Stromal cell of bone marrow (primary cell): Measurements from ENCODE around the gene CACNG7.

Experiments
- DNase-seq: peaks from one replicate; pipeline ENCODE4 v3.0.0-alpha.2; 2012; ENCODE audit warnings: low read depth

Gene CACNG7

DNA sequence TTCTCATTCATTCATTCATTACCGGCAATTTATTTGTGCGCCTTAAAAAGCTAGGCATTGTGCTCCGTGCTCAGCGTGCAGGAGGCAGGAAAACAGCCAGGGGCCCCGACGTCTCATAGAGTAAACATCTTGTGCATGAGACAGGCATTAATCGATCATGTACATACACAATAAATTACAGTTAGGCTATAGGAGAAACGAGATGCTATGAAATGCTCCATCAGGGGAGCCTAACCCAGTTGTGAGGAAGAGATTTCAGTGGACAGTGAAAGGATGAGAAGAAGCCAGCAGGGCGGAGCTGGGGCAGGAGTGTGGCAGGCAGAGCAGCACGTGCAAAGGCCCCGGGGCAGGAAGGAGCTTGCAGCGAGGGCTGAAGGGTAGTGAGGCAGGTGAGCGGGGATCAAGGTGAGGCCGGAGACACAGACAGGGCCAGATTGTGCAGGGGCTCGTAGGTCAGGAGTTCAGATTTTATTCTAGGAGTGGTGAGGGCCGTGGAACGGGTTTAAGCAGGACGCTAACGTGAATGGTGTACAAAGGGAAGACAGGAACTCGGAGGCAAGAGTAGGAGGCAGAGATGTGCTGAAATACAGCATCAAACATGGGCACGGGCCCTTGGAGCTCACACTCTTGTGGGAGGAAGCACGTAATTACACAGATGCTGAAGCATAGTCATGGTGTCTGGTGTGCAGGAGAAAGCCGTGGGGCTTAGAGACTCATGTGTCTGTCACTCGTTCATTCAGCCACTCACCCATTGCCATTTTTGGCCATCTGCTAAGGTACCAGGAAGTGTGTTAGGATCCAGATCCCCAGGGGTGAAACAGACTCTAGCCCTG lies 74.6 kb downstream of the CACNG7 start:
- no peak for DNase-seq

DNA sequence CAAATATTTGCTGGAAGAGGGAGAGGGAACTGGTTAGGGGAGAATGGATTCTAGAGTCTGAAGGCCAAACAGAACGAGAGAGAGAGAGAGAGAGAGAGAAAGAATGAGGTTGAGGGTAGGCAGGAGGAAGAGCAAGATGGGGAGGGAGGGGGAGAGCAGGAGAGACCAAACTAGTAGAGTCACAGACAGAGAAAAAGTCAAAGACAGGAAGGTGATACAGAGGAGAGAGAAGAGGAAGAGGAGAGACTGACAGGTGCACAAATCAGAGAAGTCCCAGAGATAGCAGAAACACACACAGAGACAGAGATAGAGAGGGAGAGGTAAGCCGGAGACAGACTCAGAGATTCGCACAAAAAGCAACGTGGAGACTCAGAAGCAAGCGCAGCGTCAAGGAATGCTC lies 76.8 kb downstream of the CACNG7 start:
- no peak for DNase-seq

DNA sequence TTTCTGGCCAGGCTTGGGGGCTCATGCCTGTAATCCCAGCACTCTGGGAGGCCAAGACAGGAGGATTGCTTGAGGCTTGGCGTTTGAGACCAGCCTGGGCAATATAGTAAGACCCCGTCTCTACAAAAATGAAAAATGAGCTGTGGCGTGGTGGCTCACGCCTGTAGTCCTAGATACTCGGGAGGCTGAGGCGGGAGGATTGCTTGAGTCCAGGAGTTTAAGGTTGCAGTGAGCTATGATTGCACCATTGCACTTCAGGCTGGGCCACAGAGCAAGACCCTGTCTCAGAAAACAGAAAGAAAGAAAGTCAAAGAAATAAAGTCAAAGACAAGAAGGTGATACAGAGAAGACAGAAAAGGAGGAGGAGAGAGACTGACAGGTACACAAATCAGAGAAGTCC lies 79.9 kb downstream of the CACNG7 start:
- no peak for DNase-seq

DNA sequence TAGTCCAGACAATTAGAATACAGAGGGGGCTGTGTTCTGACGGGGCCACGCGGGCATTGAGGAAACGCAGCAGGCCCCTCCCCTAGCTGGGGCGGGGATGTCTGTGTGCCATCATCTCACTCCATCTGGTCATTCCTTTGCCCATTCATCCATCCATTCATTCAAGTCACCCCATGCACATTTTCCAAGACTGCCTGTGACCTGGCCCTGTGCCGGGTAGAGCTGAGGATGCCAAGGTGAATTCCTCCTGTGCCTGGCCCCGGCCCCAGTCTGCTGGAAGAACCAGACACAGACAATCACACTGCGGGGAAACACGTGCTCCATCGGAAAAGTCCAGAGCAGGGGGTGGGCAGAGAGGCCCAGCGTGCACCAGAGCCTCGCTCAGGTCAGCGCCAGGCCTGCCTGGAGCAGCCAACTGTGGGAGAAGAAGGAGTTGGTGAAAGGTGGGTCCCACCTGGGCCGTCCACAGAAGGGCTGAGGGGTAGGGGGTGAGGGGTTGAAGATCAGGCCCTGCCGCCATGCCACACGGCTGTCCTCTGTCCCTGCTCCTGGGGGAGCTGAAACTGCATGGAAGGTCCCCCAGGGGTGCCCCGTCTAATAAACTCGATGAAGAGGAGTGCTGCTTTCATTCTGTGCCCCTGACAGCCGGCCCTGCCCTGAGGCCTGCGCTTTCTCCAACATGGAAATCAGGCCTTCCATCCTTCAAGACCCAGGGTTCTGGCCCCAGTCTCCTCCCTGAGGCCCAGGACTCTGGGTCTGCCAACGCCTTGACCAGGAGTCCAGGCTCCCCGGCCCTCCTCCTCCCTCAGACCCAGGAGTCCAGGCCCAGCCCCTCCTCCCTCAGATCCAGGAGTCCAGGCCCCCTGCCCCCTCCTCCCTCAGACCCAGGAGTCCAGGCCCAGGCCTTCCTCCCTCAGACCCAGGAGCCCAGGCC lies 80.8 kb downstream of the CACNG7 start:
- no peak for DNase-seq

DNA sequence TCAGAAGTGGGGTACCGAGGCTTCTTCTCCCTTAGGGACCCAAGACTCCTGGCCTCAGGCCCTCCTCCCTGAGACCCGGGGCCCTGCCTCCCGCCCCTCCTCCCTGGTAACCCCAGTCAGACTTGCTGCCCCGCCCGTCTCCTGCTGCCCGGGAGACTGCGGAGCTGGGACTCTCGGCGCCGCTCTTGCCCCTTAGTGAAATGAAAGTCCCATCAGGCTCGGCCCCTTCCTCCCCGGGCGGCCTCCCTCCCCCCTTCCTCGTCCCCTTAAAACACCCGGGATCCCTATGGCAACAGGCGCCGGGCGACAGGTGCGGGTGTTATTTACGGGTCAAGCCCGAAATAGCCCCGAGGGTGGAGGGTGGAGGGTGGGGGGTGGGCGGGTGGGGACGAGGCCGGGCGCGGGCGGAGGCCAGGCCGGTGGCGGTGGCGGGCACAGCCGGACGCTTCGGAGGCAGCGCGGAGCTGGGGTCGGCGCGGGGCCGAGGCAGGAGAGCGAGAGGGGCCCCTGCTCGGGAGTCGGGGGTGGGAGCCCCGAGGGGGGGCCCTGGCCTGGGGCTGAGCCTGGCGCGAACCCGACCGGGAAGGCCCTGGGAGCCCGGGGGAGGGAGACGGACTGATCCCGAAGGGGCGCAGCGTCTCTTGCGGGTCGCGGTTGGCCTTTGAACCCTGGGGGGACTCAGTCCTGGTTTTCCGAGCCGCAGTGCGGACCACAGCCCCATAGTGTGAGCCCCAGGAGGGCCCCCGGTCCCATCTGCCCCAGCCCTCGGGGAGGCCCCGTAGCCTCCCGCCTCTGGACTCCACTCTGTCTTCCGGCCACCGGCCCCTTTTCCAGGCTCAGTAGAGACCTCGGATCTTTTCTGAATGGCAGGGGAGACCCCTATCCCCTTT lies 82.4 kb downstream of the CACNG7 start, which contains the start of gene CACNG6:
Gene CACNG6 (plus strand): TSS at position 414 of the 890 bp plus-strand sequence. CDS start 1,241 bp downstream, outside the sequence.
- DNase-seq = no peak

DNA sequence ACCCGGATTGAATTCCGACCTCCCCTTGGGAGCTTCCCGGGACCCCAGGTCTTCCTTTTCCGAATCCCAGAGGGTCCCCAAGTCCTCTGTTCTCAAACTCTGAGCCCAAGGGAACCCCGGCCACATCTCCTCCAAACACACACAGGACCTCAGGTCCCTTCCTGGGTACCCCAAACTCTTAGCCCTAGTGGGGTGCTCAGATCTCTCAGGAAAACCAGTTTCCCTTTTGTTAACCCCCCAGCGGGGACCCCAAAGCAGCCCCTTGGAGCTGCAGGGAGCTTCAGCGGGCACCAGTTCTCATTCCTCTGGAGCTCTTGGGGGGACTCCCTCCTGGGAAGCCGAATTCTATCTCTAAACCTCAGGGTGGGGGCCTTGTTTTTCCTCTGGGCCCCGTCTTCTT lies 83.1 kb downstream of the CACNG7 start:
- DNase-seq = no peak

DNA sequence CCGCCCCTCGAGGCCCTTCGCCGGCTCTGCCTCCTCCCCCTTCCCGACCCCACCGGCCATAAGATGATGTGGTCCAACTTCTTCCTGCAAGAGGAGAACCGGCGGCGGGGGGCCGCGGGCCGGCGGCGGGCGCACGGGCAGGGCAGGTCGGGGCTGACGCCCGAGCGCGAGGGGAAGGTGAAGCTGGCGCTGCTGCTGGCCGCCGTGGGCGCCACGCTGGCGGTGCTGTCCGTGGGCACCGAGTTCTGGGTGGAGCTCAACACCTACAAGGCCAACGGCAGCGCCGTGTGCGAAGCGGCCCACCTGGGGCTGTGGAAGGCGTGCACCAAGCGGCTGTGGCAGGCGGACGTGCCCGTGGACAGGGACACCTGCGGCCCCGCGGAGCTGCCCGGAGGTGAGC lies 83.7 kb downstream of the CACNG7 start:
- DNase-seq = no peak

DNA sequence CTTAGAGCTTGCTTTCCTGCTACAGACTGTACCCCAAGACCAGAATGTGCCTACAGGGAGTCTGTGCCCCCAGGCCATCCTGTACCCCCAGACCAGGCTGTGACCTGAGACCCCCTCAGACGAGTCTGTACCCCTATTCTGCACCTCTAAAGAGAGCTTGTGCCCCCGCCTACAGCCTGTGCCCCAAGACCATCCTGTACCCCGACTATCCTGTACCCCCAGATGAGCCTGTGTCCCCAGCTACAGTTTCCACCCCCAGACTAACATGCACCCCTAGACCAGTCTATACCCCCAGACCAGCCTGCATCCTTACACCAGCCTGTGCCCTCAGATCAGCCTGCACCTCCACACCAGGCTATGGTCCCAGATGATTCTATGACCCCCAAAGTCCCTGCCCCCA lies 84.4 kb downstream of the CACNG7 start:
- DNase-seq = no peak
